Osteocyte (in vitro differentiated cells): ENCODE data around the gene UGT1A10. TPM values are rescaled to one million over a fixed set of nuclear protein-coding genes. Genes with fewer than 3 reads are reported as not detected.

Source experiments
- DNase-seq: peaks from one replicate; pipeline ENCODE4 v3.0.0; 2021; ENCODE audit warnings: mixed read lengths; ENCODE audit not compliant: unreplicated experiment; ENCODE audit errors: extremely low spot score
- H3K27ac Mint-ChIP-seq: one replicate; pipeline ENCODE4 v1.8.0; 2021; ENCODE audit warnings: mild to moderate bottlenecking, mixed read lengths; ENCODE audit not compliant: unreplicated experiment
- H3K27me3 Mint-ChIP-seq: one replicate; pipeline ENCODE4 v1.8.0; 2021; ENCODE audit warnings: mixed read lengths; ENCODE audit not compliant: unreplicated experiment
- H3K36me3 Mint-ChIP-seq: one replicate; pipeline ENCODE4 v1.8.0; 2021; ENCODE audit warnings: mixed read lengths; ENCODE audit not compliant: unreplicated experiment
- H3K4me1 Mint-ChIP-seq: one replicate; pipeline ENCODE4 v1.8.0; 2021; ENCODE audit warnings: mixed read lengths; ENCODE audit not compliant: unreplicated experiment
- H3K4me3 Mint-ChIP-seq: one replicate; pipeline ENCODE4 v1.8.0; 2021; ENCODE audit warnings: mild to moderate bottlenecking, moderate library complexity, mixed read lengths; ENCODE audit not compliant: unreplicated experiment
- H3K9me3 Mint-ChIP-seq: one replicate; pipeline ENCODE4 v1.8.0; 2021; ENCODE audit warnings: mixed read lengths; ENCODE audit not compliant: unreplicated experiment
- total RNA-seq: library from RNA; stranded (reverse); gene quantifications from 2 replicates; pipeline ENCODE4 v1.2.1, GENCODE V29; 2021
- TF ChIP-seq, protein P1 (sequence below): fragments of 200-600 bp; sonication (generic); IDR thresholded peaks from 2 replicates; pipeline ENCODE4 v1.5.0; 2021; ENCODE audit warnings: antibody characterized with exemption, mild to moderate bottlenecking, moderate library complexity

UGT1A10 gene
- total RNA-seq, 1 donor from 2014 or later = not detected

GRCh38 chr2:233600386-233600785, 35.9 kb upstream of the UGT1A10 start:
- no peak overlapping the region for H3K27ac Mint-ChIP-seq
- H3K27me3 Mint-ChIP-seq = peaks cover 49% of the 10 kb centered on the region
- no peaks in the 10 kb centered on the region for H3K36me3 Mint-ChIP-seq
- TF ChIP-seq, protein P1, sequence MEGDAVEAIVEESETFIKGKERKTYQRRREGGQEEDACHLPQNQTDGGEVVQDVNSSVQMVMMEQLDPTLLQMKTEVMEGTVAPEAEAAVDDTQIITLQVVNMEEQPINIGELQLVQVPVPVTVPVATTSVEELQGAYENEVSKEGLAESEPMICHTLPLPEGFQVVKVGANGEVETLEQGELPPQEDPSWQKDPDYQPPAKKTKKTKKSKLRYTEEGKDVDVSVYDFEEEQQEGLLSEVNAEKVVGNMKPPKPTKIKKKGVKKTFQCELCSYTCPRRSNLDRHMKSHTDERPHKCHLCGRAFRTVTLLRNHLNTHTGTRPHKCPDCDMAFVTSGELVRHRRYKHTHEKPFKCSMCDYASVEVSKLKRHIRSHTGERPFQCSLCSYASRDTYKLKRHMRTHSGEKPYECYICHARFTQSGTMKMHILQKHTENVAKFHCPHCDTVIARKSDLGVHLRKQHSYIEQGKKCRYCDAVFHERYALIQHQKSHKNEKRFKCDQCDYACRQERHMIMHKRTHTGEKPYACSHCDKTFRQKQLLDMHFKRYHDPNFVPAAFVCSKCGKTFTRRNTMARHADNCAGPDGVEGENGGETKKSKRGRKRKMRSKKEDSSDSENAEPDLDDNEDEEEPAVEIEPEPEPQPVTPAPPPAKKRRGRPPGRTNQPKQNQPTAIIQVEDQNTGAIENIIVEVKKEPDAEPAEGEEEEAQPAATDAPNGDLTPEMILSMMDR = no peak
- no peaks in the 10 kb centered on the region for H3K9me3 Mint-ChIP-seq
- H3K4me1 Mint-ChIP-seq = no peaks in the 10 kb centered on the region
- no peak for DNase-seq
- H3K4me3 Mint-ChIP-seq = no peak overlapping the region

- no peaks in the 10 kb centered on the region for H3K4me1 Mint-ChIP-seq
- H3K9me3 Mint-ChIP-seq = peaks cover 3% of the 10 kb centered on the region
- TF ChIP-seq, protein P1 = no peak
- H3K36me3 Mint-ChIP-seq = no peaks in the 10 kb centered on the region
- H3K4me3 Mint-ChIP-seq = no peak overlapping the region
- H3K27me3 Mint-ChIP-seq = peaks cover 46% of the 10 kb centered on the region
- H3K27ac Mint-ChIP-seq = no peak overlapping the region
- DNase-seq = no peak
Observed at GRCh38 chr2:233602076-233602475, 34.2 kb upstream of the UGT1A10 start.

GRCh38 chr2:233603520-233603919, 32.7 kb upstream of the UGT1A10 start:
- Mint-ChIP-seq H3K27ac (no peak overlapping the region), H3K9me3 (peaks cover 3% of the 10 kb centered on the region), H3K27me3 (peaks cover 42% of the 10 kb centered on the region), H3K36me3 (no peaks in the 10 kb centered on the region), H3K4me1 (no peaks in the 10 kb centered on the region), H3K4me3 (no peak overlapping the region)
- TF ChIP-seq, protein P1 = no peak
- DNase-seq = no peak

GRCh38 chr2:233604826-233605225, 31.4 kb upstream of the UGT1A10 start:
- no peak overlapping the region for H3K4me3 Mint-ChIP-seq
- DNase-seq = no peak
- peaks cover 3% of the 10 kb centered on the region for H3K9me3 Mint-ChIP-seq
- H3K36me3 Mint-ChIP-seq = no peaks in the 10 kb centered on the region
- H3K27ac Mint-ChIP-seq = no peak overlapping the region
- H3K27me3 Mint-ChIP-seq = peaks cover 32% of the 10 kb centered on the region
- no peaks in the 10 kb centered on the region for H3K4me1 Mint-ChIP-seq
- TF ChIP-seq, protein P1 = no peak

DNA sequence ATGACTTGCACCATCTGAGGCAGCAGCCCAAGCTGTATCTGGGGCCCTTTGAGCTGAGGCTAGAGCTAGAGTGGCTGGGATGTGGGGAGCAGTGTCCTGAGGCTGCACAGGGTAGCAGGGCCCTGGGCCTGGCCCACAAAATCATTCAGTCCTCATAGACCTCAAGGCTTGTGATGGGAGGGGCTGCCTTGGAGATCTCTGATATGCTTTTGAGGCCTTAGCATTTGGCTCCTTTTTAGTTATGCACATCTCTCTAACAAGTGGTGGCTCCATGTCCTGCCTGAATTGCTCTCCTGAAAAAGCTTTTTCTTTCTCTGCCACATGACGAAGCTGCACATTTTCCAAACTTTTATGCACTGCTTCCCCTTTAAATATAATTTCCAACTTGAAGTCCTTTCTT, 30.6 kb upstream of the UGT1A10 start:
- Mint-ChIP-seq H3K36me3 (no peaks in the 10 kb centered on the region), H3K27me3 (peaks cover 26% of the 10 kb centered on the region), H3K27ac (no peak overlapping the region), H3K4me1 (no peaks in the 10 kb centered on the region), H3K9me3 (peaks cover 8% of the 10 kb centered on the region), H3K4me3 (no peak overlapping the region)
- TF ChIP-seq, protein P1 = no peak
- DNase-seq = no peak
